GM12878 (cell line): ENCODE measurements around the gene TCF4. TPM values are rescaled to one million over a fixed set of nuclear protein-coding genes. Genes with fewer than 3 reads are reported as not detected.
A peak's percentile ranks its signal among the peaks of the same experiment; 100 is the strongest.

ENCODE experiments used
- BACH1 ChIP-seq: fragments of 450-650 bp; IDR thresholded peaks from 2 replicates; pipeline ENCODE4 v1.6.1; 2017; ENCODE audit warnings: mild to moderate bottlenecking, borderline replicate concordance
- BHLHE40 ChIP-seq, 2 experiments: fragments of 450-650 bp in 1 of 2; IDR thresholded peaks; 2 replicates each; pipeline ENCODE4 v1.6.1; 2011 to 2017; ENCODE audit warnings: low read depth in 2 of 2, borderline replicate concordance in 1 of 2, improper control_type of control experiment in 1 of 2, low read length in 1 of 2, mild to moderate bottlenecking in 1 of 2
- CBFB ChIP-seq: IDR thresholded peaks from 2 replicates; pipeline ENCODE4 v1.6.1; 2016; ENCODE audit warnings: antibody characterized with exemption, low read depth
- CHD2 ChIP-seq: IDR thresholded peaks from 2 replicates; pipeline ENCODE4 v1.6.1; 2011; ENCODE audit warnings: low read depth, low read length, improper control_type of control experiment, borderline replicate concordance
- DPF2 ChIP-seq: fragments of 450-650 bp; IDR thresholded peaks from 2 replicates; pipeline ENCODE4 v1.6.1; 2017; ENCODE audit warnings: mild to moderate bottlenecking
- JUND ChIP-seq: IDR thresholded peaks from 2 replicates; pipeline ENCODE4 v1.6.1; 2012; ENCODE audit warnings: low read depth, mild to moderate bottlenecking, low read length, improper control_type of control experiment, moderate library complexity
- MTA2 ChIP-seq: fragments of 450-650 bp; IDR thresholded peaks from 2 replicates; pipeline ENCODE4 v1.6.1; 2016; ENCODE audit warnings: low read depth, mild to moderate bottlenecking, moderate library complexity
- MYB ChIP-seq: fragments of 150-350 bp; IDR thresholded peaks from 2 replicates; pipeline ENCODE4 v1.6.1; 2014; ENCODE audit warnings: mild to moderate bottlenecking, low read depth, low read length, borderline replicate concordance
- NR2C2 ChIP-seq: IDR thresholded peaks from 2 replicates; pipeline ENCODE4 v1.6.1; 2011; ENCODE audit warnings: borderline replicate concordance, low read depth; ENCODE audit not compliant: control insufficient read depth, insufficient read length
- RUNX3 ChIP-seq: IDR thresholded peaks from 2 replicates; pipeline ENCODE4 v1.6.1; 2012; ENCODE audit warnings: low read length, inconsistent platforms
- SIN3A ChIP-seq: IDR thresholded peaks from 2 replicates; pipeline ENCODE4 v1.6.1; 2012; ENCODE audit warnings: low read depth, low read length, improper control_type of control experiment
- SMAD1 ChIP-seq: fragments of 450-650 bp; IDR thresholded peaks from 2 replicates; pipeline ENCODE4 v1.6.1; 2018; ENCODE audit warnings: mild to moderate bottlenecking, low read depth; ENCODE audit not compliant: partially characterized antibody
- SMAD5 ChIP-seq: IDR thresholded peaks from 2 replicates; pipeline ENCODE4 v1.6.1; 2016; ENCODE audit warnings: antibody characterized with exemption, low read depth
- SREBF1 ChIP-seq: IDR thresholded peaks from 2 replicates; pipeline ENCODE4 v1.6.1; 2012; ENCODE audit warnings: mild to moderate bottlenecking, low read length
- SREBF2 ChIP-seq: IDR thresholded peaks from 2 replicates; pipeline ENCODE4 v1.6.1; 2012; ENCODE audit warnings: mild to moderate bottlenecking, low read length
- TAF1 ChIP-seq: IDR thresholded peaks from 2 replicates; pipeline ENCODE4 v1.6.1; 2011; ENCODE audit warnings: mild to moderate bottlenecking, low read depth, low read length, borderline replicate concordance
- WRNIP1 ChIP-seq: IDR thresholded peaks from 2 replicates; pipeline ENCODE4 v1.6.1; 2011; ENCODE audit warnings: low read depth, low read length, improper control_type of control experiment, borderline replicate concordance
- polyA plus RNA-seq, 11 experiments: library from polyadenylated mRNA; depleted of rRNA in 4 of 11; unstranded in 6 of 11; stranded (reverse) in 5 of 11; fragments of >200 nt; fragmentation: Nextera tagmentation in 4 of 11; fragmentation: Illumina TruSeq in 1 of 11; extraction: Ambion mirVana in 4 of 11; extraction: Trizol in 1 of 11; gene quantifications; 1 replicate in 1 of 11; 2 replicates in 10 of 11; pipeline versions ENCODE4 v1.2.1 to v1.2.3, GENCODE V29; 2011 to 2016; ENCODE audit warnings: inconsistent platforms in 2 of 11, missing spikeins in 2 of 11, low read depth in 1 of 11
- total RNA-seq, 4 experiments: library from RNA; depleted of rRNA in 3 of 4; stranded (reverse); fragments of >200 nt in 3 of 4; fragmentation: Illumina TruSeq in 1 of 4; extraction: Trizol in 1 of 4; gene quantifications; 2 replicates each; pipeline versions ENCODE4 v1.2.1 to v1.2.3, GENCODE V29; 2013 to 2021
- TF ChIP-seq, protein P1 (sequence below): IDR thresholded peaks from 2 replicates; pipeline ENCODE4 v1.6.1; 2012; ENCODE audit warnings: mild to moderate bottlenecking, low read depth, low read length
- TF ChIP-seq, protein P2 (sequence below): IDR thresholded peaks from 2 replicates; pipeline ENCODE4 v1.6.1; 2011; ENCODE audit warnings: borderline replicate concordance, low read depth, mild to moderate bottlenecking, moderate library complexity, mixed read lengths, low read length; ENCODE audit not compliant: insufficient read depth; ENCODE audit errors: extremely low read length
- TF ChIP-seq, protein P3 (sequence below): fragments of 450-650 bp; formaldehyde crosslinking; IDR thresholded peaks from 2 replicates; pipeline ENCODE4 v1.4.0; 2020; ENCODE audit warnings: mild to moderate bottlenecking, moderate library complexity

The TCF4 gene
- total and polyA plus RNA-seq, 10 of the 15 experiments (the other 5 are each of a cell fraction or from before 2014, with no cell fraction given), result 15.2 to 94.0 (median 31.5) TPM

DNA sequence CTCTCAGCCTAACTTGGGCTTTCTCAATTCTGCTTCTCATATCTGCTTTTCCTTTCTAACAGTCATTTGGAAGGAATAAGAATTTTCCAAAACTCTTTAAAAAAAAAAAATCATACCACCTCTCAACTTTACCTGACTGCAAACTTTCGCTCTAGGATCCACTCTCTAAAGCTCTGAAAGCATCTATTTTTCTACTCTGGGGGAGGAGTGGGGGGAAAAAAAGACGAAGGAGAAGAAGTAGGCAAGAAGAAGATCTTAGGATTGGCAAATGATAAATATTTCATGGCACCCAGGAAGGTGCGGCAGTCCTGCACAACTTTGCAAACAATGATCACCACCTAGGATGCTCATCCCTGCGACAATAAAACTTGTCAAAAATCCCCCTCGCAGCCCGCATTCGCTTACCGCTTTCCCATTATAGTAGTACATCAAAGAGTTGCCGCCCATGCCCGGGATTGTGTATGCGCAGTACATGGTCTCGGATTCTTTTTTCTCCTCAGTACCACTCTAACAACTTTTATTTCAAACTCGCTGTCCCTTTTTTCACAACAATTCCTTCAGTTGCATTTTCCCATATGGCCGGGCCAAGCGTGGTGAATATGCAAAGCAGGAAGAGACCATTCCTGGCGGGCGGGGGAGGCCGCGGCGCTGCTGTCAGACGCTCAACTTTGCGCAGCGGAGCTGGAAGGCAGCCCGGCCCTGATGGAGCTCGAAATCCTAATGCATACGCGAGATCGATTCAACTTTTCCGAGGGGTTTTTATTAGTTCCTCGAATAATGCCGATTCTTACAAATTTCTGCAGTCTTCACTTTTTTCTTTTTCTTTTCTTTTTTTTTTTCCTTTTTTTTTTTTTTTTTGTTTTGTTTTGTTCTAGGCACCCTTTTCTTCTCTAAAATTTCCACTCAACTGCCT, 266.5 kb downstream of the TCF4 start (continued):
- TF ChIP-seq, protein P1, sequence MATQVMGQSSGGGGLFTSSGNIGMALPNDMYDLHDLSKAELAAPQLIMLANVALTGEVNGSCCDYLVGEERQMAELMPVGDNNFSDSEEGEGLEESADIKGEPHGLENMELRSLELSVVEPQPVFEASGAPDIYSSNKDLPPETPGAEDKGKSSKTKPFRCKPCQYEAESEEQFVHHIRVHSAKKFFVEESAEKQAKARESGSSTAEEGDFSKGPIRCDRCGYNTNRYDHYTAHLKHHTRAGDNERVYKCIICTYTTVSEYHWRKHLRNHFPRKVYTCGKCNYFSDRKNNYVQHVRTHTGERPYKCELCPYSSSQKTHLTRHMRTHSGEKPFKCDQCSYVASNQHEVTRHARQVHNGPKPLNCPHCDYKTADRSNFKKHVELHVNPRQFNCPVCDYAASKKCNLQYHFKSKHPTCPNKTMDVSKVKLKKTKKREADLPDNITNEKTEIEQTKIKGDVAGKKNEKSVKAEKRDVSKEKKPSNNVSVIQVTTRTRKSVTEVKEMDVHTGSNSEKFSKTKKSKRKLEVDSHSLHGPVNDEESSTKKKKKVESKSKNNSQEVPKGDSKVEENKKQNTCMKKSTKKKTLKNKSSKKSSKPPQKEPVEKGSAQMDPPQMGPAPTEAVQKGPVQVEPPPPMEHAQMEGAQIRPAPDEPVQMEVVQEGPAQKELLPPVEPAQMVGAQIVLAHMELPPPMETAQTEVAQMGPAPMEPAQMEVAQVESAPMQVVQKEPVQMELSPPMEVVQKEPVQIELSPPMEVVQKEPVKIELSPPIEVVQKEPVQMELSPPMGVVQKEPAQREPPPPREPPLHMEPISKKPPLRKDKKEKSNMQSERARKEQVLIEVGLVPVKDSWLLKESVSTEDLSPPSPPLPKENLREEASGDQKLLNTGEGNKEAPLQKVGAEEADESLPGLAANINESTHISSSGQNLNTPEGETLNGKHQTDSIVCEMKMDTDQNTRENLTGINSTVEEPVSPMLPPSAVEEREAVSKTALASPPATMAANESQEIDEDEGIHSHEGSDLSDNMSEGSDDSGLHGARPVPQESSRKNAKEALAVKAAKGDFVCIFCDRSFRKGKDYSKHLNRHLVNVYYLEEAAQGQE, result peak; percentile 33; the same call in 1 of the 2 replicates
- TF ChIP-seq SMAD5, result no peak
- no peak for TF ChIP-seq SREBF2
- TF ChIP-seq NR2C2, result no peak
- TF ChIP-seq SREBF1, result peak; percentile 72; the same call in 1 of the 2 replicates
- TF ChIP-seq, protein P2, sequence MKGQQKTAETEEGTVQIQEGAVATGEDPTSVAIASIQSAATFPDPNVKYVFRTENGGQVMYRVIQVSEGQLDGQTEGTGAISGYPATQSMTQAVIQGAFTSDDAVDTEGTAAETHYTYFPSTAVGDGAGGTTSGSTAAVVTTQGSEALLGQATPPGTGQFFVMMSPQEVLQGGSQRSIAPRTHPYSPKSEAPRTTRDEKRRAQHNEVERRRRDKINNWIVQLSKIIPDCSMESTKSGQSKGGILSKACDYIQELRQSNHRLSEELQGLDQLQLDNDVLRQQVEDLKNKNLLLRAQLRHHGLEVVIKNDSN, result no peak
- no peak for TF ChIP-seq WRNIP1
- peak; percentile 55; the same call in 1 of the 2 replicates for TF ChIP-seq MTA2
- TF ChIP-seq RUNX3, result peak; percentile 55
- no peak for TF ChIP-seq MYB
- TF ChIP-seq DPF2, result no peak
- peak; percentile 95 for TF ChIP-seq TAF1
- peak; percentile 78 to 91 for TF ChIP-seq BHLHE40 (IDR thresholded peaks at IDR 0.05; ENCODE audit: borderline replicate concordance in 1 of 2, low read depth in 2 of 2, low read length in 1 of 2)
- peak; percentile 58; the same call in 1 of the 2 replicates for TF ChIP-seq CBFB
- no peak for TF ChIP-seq SMAD1
- TF ChIP-seq SIN3A, result no peak
- 0 out of 2 replicates have a peak, but pooled peaks have one; percentile 39 for TF ChIP-seq BACH1
- TF ChIP-seq JUND, result peak; percentile 94
- TF ChIP-seq, protein P3, sequence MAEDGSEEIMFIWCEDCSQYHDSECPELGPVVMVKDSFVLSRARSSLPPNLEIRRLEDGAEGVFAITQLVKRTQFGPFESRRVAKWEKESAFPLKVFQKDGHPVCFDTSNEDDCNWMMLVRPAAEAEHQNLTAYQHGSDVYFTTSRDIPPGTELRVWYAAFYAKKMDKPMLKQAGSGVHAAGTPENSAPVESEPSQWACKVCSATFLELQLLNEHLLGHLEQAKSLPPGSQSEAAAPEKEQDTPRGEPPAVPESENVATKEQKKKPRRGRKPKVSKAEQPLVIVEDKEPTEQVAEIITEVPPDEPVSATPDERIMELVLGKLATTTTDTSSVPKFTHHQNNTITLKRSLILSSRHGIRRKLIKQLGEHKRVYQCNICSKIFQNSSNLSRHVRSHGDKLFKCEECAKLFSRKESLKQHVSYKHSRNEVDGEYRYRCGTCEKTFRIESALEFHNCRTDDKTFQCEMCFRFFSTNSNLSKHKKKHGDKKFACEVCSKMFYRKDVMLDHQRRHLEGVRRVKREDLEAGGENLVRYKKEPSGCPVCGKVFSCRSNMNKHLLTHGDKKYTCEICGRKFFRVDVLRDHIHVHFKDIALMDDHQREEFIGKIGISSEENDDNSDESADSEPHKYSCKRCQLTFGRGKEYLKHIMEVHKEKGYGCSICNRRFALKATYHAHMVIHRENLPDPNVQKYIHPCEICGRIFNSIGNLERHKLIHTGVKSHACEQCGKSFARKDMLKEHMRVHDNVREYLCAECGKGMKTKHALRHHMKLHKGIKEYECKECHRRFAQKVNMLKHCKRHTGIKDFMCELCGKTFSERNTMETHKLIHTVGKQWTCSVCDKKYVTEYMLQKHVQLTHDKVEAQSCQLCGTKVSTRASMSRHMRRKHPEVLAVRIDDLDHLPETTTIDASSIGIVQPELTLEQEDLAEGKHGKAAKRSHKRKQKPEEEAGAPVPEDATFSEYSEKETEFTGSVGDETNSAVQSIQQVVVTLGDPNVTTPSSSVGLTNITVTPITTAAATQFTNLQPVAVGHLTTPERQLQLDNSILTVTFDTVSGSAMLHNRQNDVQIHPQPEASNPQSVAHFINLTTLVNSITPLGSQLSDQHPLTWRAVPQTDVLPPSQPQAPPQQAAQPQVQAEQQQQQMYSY (CRISPR knock-in tag), result no peak
- no peak for TF ChIP-seq CHD2
